A549 (cell line): ENCODE data around the gene TRPV4. TPM values are rescaled to one million over a fixed set of nuclear protein-coding genes. Genes with fewer than 3 reads are reported as not detected.

Experiments used
- ATAC-seq, 2 experiments: fragments of 200-7000 bp in 1 of 2; fragments of >200 bp in 1 of 2; cut with Nextera tagmentation in 1 of 2; cut with Tn5 transposase in 1 of 2; 3 replicates each; pipeline versions ENCODE4 v1.8.0 to v1.9.1; 2018 to 2020; ENCODE audit warnings: mild to moderate bottlenecking in 1 of 2, moderate library complexity in 1 of 2
- CTCF ChIA-PET: fragments of 300-600 bp; sonication (Branson Sonifier 250); formaldehyde crosslinking; extraction: SDS; loops from one replicate; lab custom pipeline; 2021; ENCODE audit warnings: antibody characterized with exemption, inconsistent platforms; lab: Yijun Ruan, JAX
- POLR2A ChIA-PET: fragments of 350-600 bp; formaldehyde crosslinking; extraction: SDS; loops from one replicate; lab custom pipeline; 2021; ENCODE audit warnings: antibody characterized with exemption, inconsistent platforms; lab: Yijun Ruan, JAX
- DNase-seq, 2 experiments: peaks; one replicate each; pipeline versions ENCODE4 v3.0.0 to v3.0.0-alpha.2; 2011 to 2016; ENCODE audit warnings: low read depth in 1 of 2, low spot score in 1 of 2
- FAIRE-seq: peaks from 2 replicates; lab custom pipeline; 2011; peaks lifted over from hg19 to GRCh38; lab: Jason Lieb, UNC
- H3K27ac ChIP-seq, 2 experiments: fragments of >200 bp; sonication (Bioruptor Twin); formaldehyde crosslinking; 3 replicates each; pipeline ENCODE4 v1.5.1; 2016 to 2017
- H3K4me1 ChIP-seq: fragments of >200 bp; sonication (Bioruptor Twin); formaldehyde crosslinking; 3 replicates; pipeline ENCODE4 v1.6.1; 2016
- H3K4me2 ChIP-seq: fragments of >200 bp; sonication (Bioruptor Twin); formaldehyde crosslinking; 3 replicates; pipeline ENCODE4 v1.6.1; 2016
- H3K4me3 ChIP-seq: fragments of >200 bp; sonication (Bioruptor Twin); formaldehyde crosslinking; 3 replicates; pipeline ENCODE4 v1.5.1; 2016
- H3K9me3 ChIP-seq: fragments of >200 bp; sonication (Bioruptor Twin); formaldehyde crosslinking; 3 replicates; pipeline ENCODE4 v1.6.1; 2016
- ELK1 ChIP-seq: fragments of 150-350 bp; IDR thresholded peaks from 2 replicates; pipeline ENCODE4 v1.6.1; 2014; ENCODE audit warnings: low read depth, mild to moderate bottlenecking, low read length
- ESRRA ChIP-seq: fragments of 150-350 bp; IDR thresholded peaks from 2 replicates; pipeline ENCODE4 v1.6.1; 2014; ENCODE audit warnings: mild to moderate bottlenecking, low read length, borderline replicate concordance
- FOSB ChIP-seq: fragments of 250-450 bp; sonication (Bioruptor Pico); IDR thresholded peaks from 2 replicates; pipeline ENCODE4 v1.5.0; 2020; ENCODE audit warnings: mild to moderate bottlenecking, moderate library complexity
- FOSL2 ChIP-seq, 2 experiments: fragments of 450-650 bp in 1 of 2; fragments of >200 bp in 1 of 2; sonication (Bioruptor Twin) in 1 of 2; formaldehyde crosslinking; IDR thresholded peaks; 2 replicates each; pipeline versions ENCODE4 v1.5.0 to v1.6.1; 2016 to 2020; ENCODE audit warnings: mild to moderate bottlenecking in 1 of 2, moderate library complexity in 1 of 2
- FOXS1 ChIP-seq: fragments of 250-450 bp; sonication (Bioruptor Pico); IDR thresholded peaks from 2 replicates; pipeline ENCODE4 v1.5.0; 2020; ENCODE audit warnings: mild to moderate bottlenecking, moderate library complexity
- GATA3 ChIP-seq: IDR thresholded peaks from 2 replicates; pipeline ENCODE4 v1.6.1; 2012; ENCODE audit warnings: borderline replicate concordance
- HDAC2 ChIP-seq: fragments of 200-600 bp; sonication (generic); IDR thresholded peaks from 2 replicates; pipeline ENCODE4 v1.6.1; 2016
- HOXB13 ChIP-seq: fragments of 250-450 bp; sonication (Bioruptor Pico); IDR thresholded peaks from 2 replicates; pipeline ENCODE4 v1.5.0; 2020; ENCODE audit warnings: low read depth, mild to moderate bottlenecking, moderate library complexity
- JUN ChIP-seq, 2 experiments: fragments of >200 bp; sonication (Bioruptor Twin); formaldehyde crosslinking; IDR thresholded peaks; 2 replicates in 1 of 2; 3 replicates in 1 of 2; pipeline ENCODE4 v1.6.1; 2016 to 2017
- NFE2L2 ChIP-seq: fragments of 150-350 bp; conservative IDR thresholded peaks from 2 replicates; pipeline ENCODE4 v1.6.1; 2014; ENCODE audit warnings: low read length
- NPAS2 ChIP-seq: fragments of 250-450 bp; sonication (Bioruptor Pico); IDR thresholded peaks from 2 replicates; pipeline ENCODE4 v1.8.0; 2022; ENCODE audit warnings: mild to moderate bottlenecking, moderate library complexity, borderline replicate concordance
- NR3C1 ChIP-seq: fragments of >200 bp; sonication (Bioruptor Twin); formaldehyde crosslinking; IDR thresholded peaks from 3 replicates; pipeline ENCODE4 v1.6.1; 2017
- PBX3 ChIP-seq: IDR thresholded peaks from 2 replicates; pipeline ENCODE4 v1.6.1; 2012
- POLR2A ChIP-seq: IDR thresholded peaks from 2 replicates; pipeline ENCODE4 v1.6.1; 2012; ENCODE audit warnings: mild to moderate bottlenecking, low read length
- SMC3 ChIP-seq: fragments of >200 bp; sonication (Bioruptor Twin); formaldehyde crosslinking; IDR thresholded peaks from 3 replicates; pipeline ENCODE4 v1.6.1; 2018; ENCODE audit warnings: inconsistent platforms
- ZC3H11A ChIP-seq: fragments of 450-650 bp; IDR thresholded peaks from 2 replicates; pipeline ENCODE4 v1.6.1; 2014; ENCODE audit warnings: antibody characterized with exemption, mild to moderate bottlenecking
- ZNF302 ChIP-seq: fragments of 250-450 bp; sonication (Bioruptor Pico); IDR thresholded peaks from 2 replicates; pipeline ENCODE4 v1.9.0; 2021; ENCODE audit warnings: inconsistent platforms, mild to moderate bottlenecking, moderate library complexity
- WGBS: methylation state at CpG from one replicate; pipeline ENCODE4 v1.1.6; 2017; ENCODE audit errors: missing lambda C conversion rate; 5-methylcytosine and 5-hydroxymethylcytosine counted together
- polyA plus RNA-seq, 4 experiments: library from polyadenylated mRNA; depleted of rRNA in 3 of 4; stranded (reverse); fragments of >200 nt; fragmentation: RNase III in 1 of 4; extraction: RNeasy Plus Mini Kit Qiagen cat#74134 plus additional on column Dnase treatment in 1 of 4; gene quantifications; 2 replicates in 3 of 4; 3 replicates in 1 of 4; pipeline ENCODE4 v1.2.3, GENCODE V29; 2011 to 2017
- TF ChIP-seq, protein P1 (sequence below): fragments of >200 bp; sonication (Bioruptor Twin); formaldehyde crosslinking; IDR thresholded peaks from 3 replicates; pipeline ENCODE4 v1.5.1; 2016
- TF ChIP-seq, protein P2 (sequence below): fragments of 250-450 bp; sonication (Bioruptor Pico); IDR thresholded peaks from 2 replicates; pipeline ENCODE4 v1.5.0; 2020; ENCODE audit warnings: low read depth, mild to moderate bottlenecking, moderate library complexity

Gene TRPV4
- polyA plus RNA-seq, 2 of the 4 experiments (the other 2 are of a cell fraction): 0.15 to 0.37 TPM

- ChIA-PET CTCF (interaction anchor here (1.8 to 2.5 kb wide), 3 partner anchors 15 to 141 kb away, joined by 4 to 9 read pairs (median 8); no protein-coding TSS in a partner anchor), POLR2A (no interaction called here)
- WGBS: 54% methylated on average over 4 of the region's 4 CpGs
- no peak for DNase-seq
- Histone ChIP-seq H3K9me3 (no peaks in the 10 kb centered on the region), H3K4me1 (peaks cover 8% of the 10 kb centered on the region; the same call in 1 of the 3 replicates), H3K4me3 (no peak overlapping the region), H3K4me2 (no peak overlapping the region), H3K27ac (no peak overlapping the region)
- FAIRE-seq: no peak
- no peak for ATAC-seq
- TF ChIP-seq FOSB (CRISPR knock-in tag) (no peak), SMC3 (no peak), ELK1 (no peak), PBX3 (no peak), NR3C1 (no peak), FOSL2 (IDR thresholded peaks at IDR 0.05) (no peak), FOSL2 (CRISPR knock-in tag; IDR thresholded peaks at IDR 0.05) (no peak), ESRRA (no peak), HDAC2 (no peak), NFE2L2 (no peak), GATA3 (no peak), FOXS1 (CRISPR knock-in tag) (no peak), JUN (IDR thresholded peaks at IDR 0.05) (no peak)
- TF ChIP-seq, protein P1, sequence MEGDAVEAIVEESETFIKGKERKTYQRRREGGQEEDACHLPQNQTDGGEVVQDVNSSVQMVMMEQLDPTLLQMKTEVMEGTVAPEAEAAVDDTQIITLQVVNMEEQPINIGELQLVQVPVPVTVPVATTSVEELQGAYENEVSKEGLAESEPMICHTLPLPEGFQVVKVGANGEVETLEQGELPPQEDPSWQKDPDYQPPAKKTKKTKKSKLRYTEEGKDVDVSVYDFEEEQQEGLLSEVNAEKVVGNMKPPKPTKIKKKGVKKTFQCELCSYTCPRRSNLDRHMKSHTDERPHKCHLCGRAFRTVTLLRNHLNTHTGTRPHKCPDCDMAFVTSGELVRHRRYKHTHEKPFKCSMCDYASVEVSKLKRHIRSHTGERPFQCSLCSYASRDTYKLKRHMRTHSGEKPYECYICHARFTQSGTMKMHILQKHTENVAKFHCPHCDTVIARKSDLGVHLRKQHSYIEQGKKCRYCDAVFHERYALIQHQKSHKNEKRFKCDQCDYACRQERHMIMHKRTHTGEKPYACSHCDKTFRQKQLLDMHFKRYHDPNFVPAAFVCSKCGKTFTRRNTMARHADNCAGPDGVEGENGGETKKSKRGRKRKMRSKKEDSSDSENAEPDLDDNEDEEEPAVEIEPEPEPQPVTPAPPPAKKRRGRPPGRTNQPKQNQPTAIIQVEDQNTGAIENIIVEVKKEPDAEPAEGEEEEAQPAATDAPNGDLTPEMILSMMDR: no peak
These were observed 95.0 kb downstream of the TRPV4 start for GRCh38 chr12:109738209-109738608.

DNA sequence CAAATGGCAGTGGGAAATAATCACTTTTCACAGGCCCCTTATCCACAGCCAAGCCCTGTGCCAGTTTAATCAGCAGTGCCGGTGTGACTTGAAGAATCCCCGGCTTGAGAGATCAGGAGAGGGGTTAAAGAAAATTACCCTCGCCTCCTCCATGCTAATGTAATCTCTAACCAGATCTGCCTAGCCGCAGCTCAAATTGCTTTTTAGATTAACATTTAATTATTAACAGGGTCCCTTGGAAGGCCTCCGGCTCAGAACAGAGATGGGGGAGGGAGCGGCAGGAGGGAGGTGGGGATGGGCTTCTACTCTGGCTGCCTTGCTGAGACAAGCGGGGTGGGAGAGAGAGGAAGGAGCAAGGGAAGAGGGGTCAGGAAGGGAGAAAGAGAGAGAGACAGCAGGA lies 95.6 kb downstream of the TRPV4 start:
- Histone ChIP-seq H3K4me2 (peak overlapping the region; percentile 33; the same call in 1 of the 3 replicates), H3K9me3 (no peaks in the 10 kb centered on the region), H3K4me3 (no peak overlapping the region), H3K27ac (no peak overlapping the region), H3K4me1 (peaks cover 8% of the 10 kb centered on the region; the same call in 1 of the 3 replicates)
- FAIRE-seq: no peak
- POLR2A ChIA-PET: no interaction called here
- CTCF ChIA-PET: interaction anchor here (1.8 to 2.5 kb wide), 2 partner anchors 14 to 107 kb away, joined by 4 to 8 read pairs; no protein-coding TSS in a partner anchor
- ATAC-seq: no peak
- no peak for DNase-seq
- 65% methylated on average over 7 of the region's 7 CpGs for WGBS
- TF ChIP-seq, protein P2, sequence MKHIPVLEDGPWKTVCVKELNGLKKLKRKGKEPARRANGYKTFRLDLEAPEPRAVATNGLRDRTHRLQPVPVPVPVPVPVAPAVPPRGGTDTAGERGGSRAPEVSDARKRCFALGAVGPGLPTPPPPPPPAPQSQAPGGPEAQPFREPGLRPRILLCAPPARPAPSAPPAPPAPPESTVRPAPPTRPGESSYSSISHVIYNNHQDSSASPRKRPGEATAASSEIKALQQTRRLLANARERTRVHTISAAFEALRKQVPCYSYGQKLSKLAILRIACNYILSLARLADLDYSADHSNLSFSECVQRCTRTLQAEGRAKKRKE (CRISPR knock-in tag): no peak
- TF ChIP-seq ZNF302 (no peak), NFE2L2 (no peak)

- peaks cover 8% of the 10 kb centered on the region; the same call in 1 of the 3 replicates for H3K4me1 ChIP-seq
- WGBS: 17% methylated on average over 1 of the region's 1 CpG
These were observed 96.1 kb downstream of the TRPV4 start for GRCh38 chr12:109737126-109737525.

More at GRCh38 chr12:109737126-109737525, 96.1 kb downstream of the TRPV4 start:
- H3K4me3 ChIP-seq: no peak overlapping the region
- ChIA-PET POLR2A (no interaction called here), CTCF (interaction anchor here (1.5 to 2.0 kb wide), 2 partner anchors 9 to 17 kb away, joined by 3 to 8 read pairs; no protein-coding TSS in a partner anchor)
- H3K27ac ChIP-seq: no peak overlapping the region
- DNase-seq: no peak
- H3K4me2 ChIP-seq: no peak overlapping the region
- no peaks in the 10 kb centered on the region for H3K9me3 ChIP-seq
- TF ChIP-seq POLR2A (no peak), HOXB13 (CRISPR knock-in tag) (no peak), ZC3H11A (no peak), NPAS2 (CRISPR knock-in tag) (no peak)
- ATAC-seq: no peak
- no peak for FAIRE-seq
